Measurements from ENCODE around the gene CAMK2D. TPM values are rescaled to one million over a fixed set of nuclear protein-coding genes. Genes with fewer than 3 reads are reported as not detected.

The CAMK2D gene
- total RNA-seq, 2 donors from 2014 or later, result 69.5 to 109 TPM

GRCh38 chr4:113522433-113522832 lies 239.1 kb downstream of the CAMK2D start:
- DNase-seq, result no peak
- H3K27ac ChIP-seq, result no peak overlapping the region
- intact Hi-C loops (cut with DNase I), result no loop called here
- H3K27me3 ChIP-seq, result no peaks in the 10 kb centered on the region
- H3K9me3 ChIP-seq, result no peaks in the 10 kb centered on the region
- no peak for TF ChIP-seq CTCF (IDR thresholded peaks at IDR 0.05)
- H3K9ac ChIP-seq (ENCODE audit: low read depth in 2 of 2, low read length in 2 of 2), result no peak overlapping the region
- H3K4me3 ChIP-seq, result no peak overlapping the region
- H3K36me3 ChIP-seq, result no peaks in the 10 kb centered on the region
- no peaks in the 10 kb centered on the region for H3K4me1 ChIP-seq

DNA sequence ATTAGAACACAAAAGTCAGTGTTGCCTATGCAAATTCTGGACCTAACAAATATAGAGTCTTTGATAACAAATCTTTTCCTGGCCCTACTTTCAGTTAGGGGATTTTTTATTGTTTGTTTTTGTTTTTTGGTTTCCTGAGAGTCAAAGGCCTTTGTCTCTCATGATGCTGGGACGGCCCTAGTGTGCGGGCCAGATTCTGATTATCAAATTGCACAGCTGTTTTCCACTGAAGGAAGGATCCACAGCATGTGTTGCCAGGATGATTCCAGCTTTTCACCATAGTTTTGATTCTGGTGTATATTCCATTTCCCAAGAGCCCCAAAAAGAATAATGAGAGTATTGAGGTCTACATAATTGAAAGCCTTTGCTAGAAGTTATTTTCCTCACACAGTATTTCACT lies 248.2 kb downstream of the CAMK2D start:
- Histone ChIP-seq H3K9me3 (no peaks in the 10 kb centered on the region), H3K27me3 (no peaks in the 10 kb centered on the region), H3K9ac (ENCODE audit: low read depth in 2 of 2, low read length in 2 of 2) (no peak overlapping the region), H3K27ac (no peak overlapping the region), H3K4me3 (no peak overlapping the region), H3K36me3 (no peaks in the 10 kb centered on the region), H3K4me1 (no peaks in the 10 kb centered on the region)
- no peak for TF ChIP-seq CTCF (IDR thresholded peaks at IDR 0.05)
- intact Hi-C loops (cut with DNase I), result no loop called here
- no peak for DNase-seq

DNA sequence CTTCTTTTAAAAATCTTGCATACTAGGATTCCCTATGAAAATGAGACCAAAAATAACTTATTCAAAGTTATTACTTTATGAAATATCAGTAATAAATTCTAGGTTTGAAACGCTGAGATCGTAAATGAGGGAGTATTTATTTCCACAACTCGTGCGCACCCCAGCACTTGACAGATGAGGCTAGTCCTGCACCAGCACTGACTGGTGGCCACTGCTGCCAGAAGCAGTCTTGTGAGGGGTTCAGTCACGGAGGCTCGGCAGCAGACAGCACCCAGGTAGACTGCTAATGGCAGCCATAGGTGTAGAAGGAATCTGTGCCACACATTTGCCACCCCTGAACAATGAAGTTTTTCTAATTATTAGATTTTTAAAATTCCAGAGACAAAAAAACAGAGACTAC lies 248.7 kb downstream of the CAMK2D start:
- TF ChIP-seq CTCF (IDR thresholded peaks at IDR 0.05), result no peak
- no peak overlapping the region for H3K4me3 ChIP-seq
- H3K9ac ChIP-seq (ENCODE audit: low read depth in 2 of 2, low read length in 2 of 2), result no peak overlapping the region
- no peaks in the 10 kb centered on the region for H3K36me3 ChIP-seq
- H3K9me3 ChIP-seq, result no peaks in the 10 kb centered on the region
- no peaks in the 10 kb centered on the region for H3K4me1 ChIP-seq
- H3K27ac ChIP-seq, result no peak overlapping the region
- intact Hi-C loops (cut with DNase I), result no loop called here
- DNase-seq, result no peak
- no peaks in the 10 kb centered on the region for H3K27me3 ChIP-seq

- Histone ChIP-seq H3K27me3 (no peaks in the 10 kb centered on the region), H3K4me3 (no peak overlapping the region), H3K9me3 (no peaks in the 10 kb centered on the region), H3K9ac (ENCODE audit: low read depth in 2 of 2, low read length in 2 of 2) (no peak overlapping the region), H3K36me3 (no peaks in the 10 kb centered on the region), H3K27ac (no peak overlapping the region), H3K4me1 (no peaks in the 10 kb centered on the region)
- no peak for DNase-seq
- no peak for TF ChIP-seq CTCF (IDR thresholded peaks at IDR 0.05)
- intact Hi-C loops (cut with DNase I), result no loop called here
Measured at GRCh38 chr4:113511944-113512343, 249.6 kb downstream of the CAMK2D start.

- intact Hi-C loops (cut with DNase I), result no loop called here
- Histone ChIP-seq H3K36me3 (no peaks in the 10 kb centered on the region), H3K4me1 (no peaks in the 10 kb centered on the region), H3K9ac (ENCODE audit: low read depth in 2 of 2, low read length in 2 of 2) (no peak overlapping the region), H3K27me3 (no peaks in the 10 kb centered on the region), H3K4me3 (no peak overlapping the region), H3K27ac (no peak overlapping the region), H3K9me3 (no peaks in the 10 kb centered on the region)
- DNase-seq, result no peak
- no peak for TF ChIP-seq CTCF (IDR thresholded peaks at IDR 0.05)
Measured at GRCh38 chr4:113509851-113510250, 251.7 kb downstream of the CAMK2D start.

DNA sequence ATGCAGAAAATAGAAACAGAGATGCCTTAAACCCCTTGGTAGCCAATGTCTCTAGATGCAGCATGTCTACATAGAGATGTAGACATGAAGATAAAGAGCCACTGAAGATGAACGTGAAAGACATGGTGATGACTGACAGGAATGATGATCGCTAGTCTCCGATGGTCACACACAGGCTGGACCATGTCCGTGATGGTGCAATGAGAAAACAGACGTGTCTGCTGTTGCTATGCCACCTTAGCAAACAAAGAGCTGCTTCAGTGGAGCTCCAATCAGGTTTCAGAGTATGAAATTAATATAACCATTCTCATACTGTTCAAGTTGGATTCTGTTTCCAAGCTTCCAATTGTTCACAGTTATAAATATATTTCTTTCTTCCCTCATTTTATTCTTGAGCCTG lies 256.5 kb downstream of the CAMK2D start:
- TF ChIP-seq CTCF (IDR thresholded peaks at IDR 0.05), result no peak
- intact Hi-C loops (cut with DNase I), result no loop called here
- no peak overlapping the region for H3K9ac ChIP-seq (ENCODE audit: low read depth in 2 of 2, low read length in 2 of 2)

More for the DNA sequence above, 256.5 kb downstream of the CAMK2D start:
- Histone ChIP-seq H3K27me3 (no peaks in the 10 kb centered on the region), H3K36me3 (no peaks in the 10 kb centered on the region), H3K4me3 (no peak overlapping the region), H3K4me1 (no peaks in the 10 kb centered on the region), H3K27ac (no peak overlapping the region), H3K9me3 (no peaks in the 10 kb centered on the region)
- no peak for DNase-seq

Data from colonic mucosa (tissue), 4 donors.